Upper lobe of left lung (tissue), 6 donors: ENCODE measurements around the gene PDE4A. TPM values are rescaled to one million over a fixed set of nuclear protein-coding genes. Genes with fewer than 3 reads are reported as not detected.

Experiments
- ATAC-seq, 2 donors: fragments of 200-7000 bp; cut with Tn5 transposase; one replicate each; pipeline ENCODE4 v1.9.1; 2022; ENCODE audit warnings: mild to moderate bottlenecking in 2 of 2, moderate library complexity in 2 of 2; ENCODE audit not compliant: low FRiP score in 2 of 2
- DNase-seq, 2 donors: peaks; one replicate each; pipeline ENCODE4 v3.0.0-alpha.2; 2019 to 2020
- H3K27ac ChIP-seq, 4 donors: fragments of 200-600 bp; sonication (generic); one replicate each; pipeline ENCODE4 v1.5.1; 2016 to 2019
- H3K27me3 ChIP-seq, 4 donors: fragments of 200-600 bp; sonication (generic); one replicate each; pipeline ENCODE4 v1.5.1; 2017 to 2019
- H3K36me3 ChIP-seq, 4 donors: fragments of 200-600 bp; sonication (generic); one replicate each; pipeline ENCODE4 v1.5.1; 2016 to 2019
- H3K4me1 ChIP-seq, 4 donors: fragments of 200-600 bp; sonication (generic); one replicate each; pipeline ENCODE4 v1.5.1; 2018 to 2019
- H3K4me3 ChIP-seq, 4 donors: fragments of 200-600 bp; sonication (generic); one replicate each; pipeline ENCODE4 v1.5.1; 2017 to 2019; ENCODE audit warnings: mild to moderate bottlenecking in 2 of 4, moderate library complexity in 1 of 4
- H3K9me3 ChIP-seq, 4 donors: fragments of 200-600 bp; sonication (generic); one replicate each; pipeline ENCODE4 v1.5.1; 2018 to 2019
- CTCF ChIP-seq, 6 experiments: fragments of 450-650 bp in 4 of 6; fragments of 200-600 bp in 2 of 6; sonication (generic) in 2 of 6; IDR thresholded peaks; one replicate each; pipeline ENCODE4 v1.5.1; 2016 to 2019; ENCODE audit warnings: antibody characterized with exemption in 6 of 6
- EP300 ChIP-seq, 4 donors: sonication (generic); formaldehyde crosslinking; IDR thresholded peaks; one replicate each; pipeline ENCODE4 v1.5.1; 2017; ENCODE audit warnings: antibody characterized with exemption in 4 of 4, control low read depth in 2 of 4
- POLR2A ChIP-seq, 4 donors: fragments of 450-650 bp; IDR thresholded peaks; one replicate each; pipeline ENCODE4 v1.5.1; 2016 to 2017; ENCODE audit warnings: antibody characterized with exemption in 4 of 4, mild to moderate bottlenecking in 2 of 4
- POLR2AphosphoS5 ChIP-seq, 2 donors: sonication (generic); formaldehyde crosslinking; IDR thresholded peaks; one replicate each; pipeline ENCODE4 v1.5.1; 2017; ENCODE audit warnings: antibody characterized with exemption in 2 of 2
- WGBS, 2 donors: methylation state at CpG; one replicate each; pipeline ENCODE4 v1.1.5; 2017 to 2018; 5-methylcytosine and 5-hydroxymethylcytosine counted together
- total RNA-seq, 6 donors: library from RNA; depleted of rRNA in 4 of 6; stranded (reverse); fragments of >200 nt in 4 of 6; gene quantifications; one replicate each; pipeline versions ENCODE4 v1.1.0 to v1.2.1, GENCODE V29; 2016 to 2021
- donor health status: DM: no; HTN: no; CAD: no; lungs with moderate emphysema.
- donor health status: DM: no; HTN: yes; CAD: no; lungs with severe emphysema.

PDE4A gene
- total RNA-seq, 6 donors from 2014 or later = 22.8 to 38.2 (median 31.2) TPM

GRCh38 chr19:10432736-10433130, 12.4 kb downstream of the PDE4A start:
- Histone ChIP-seq H3K4me3 (peak overlapping the region in 3 of 4 donors; percentile 72 to 83 (median 77)), H3K9me3 (no peaks in the 10 kb centered on the region), H3K27ac (peak overlapping the region in 3 of 4 donors; percentile 84 to 85 (median 85)), H3K4me1 (peaks cover 22 to 39% (median 27%) of the 10 kb centered on the region in 4 donors), H3K36me3 (no peaks in the 10 kb centered on the region), H3K27me3 (no peaks in the 10 kb centered on the region)
- WGBS, 2 donors = 64 to 93% methylated on average over 2 of the region's 2 CpGs
- DNase-seq = no peak
- ATAC-seq = no peak
- TF ChIP-seq CTCF (IDR thresholded peaks at IDR 0.05) = no peak
- TF ChIP-seq EP300 (IDR thresholded peaks at IDR 0.05) = no peak
- no peak for TF ChIP-seq POLR2A (IDR thresholded peaks at IDR 0.05)
- TF ChIP-seq POLR2AphosphoS5 (IDR thresholded peaks at IDR 0.05) = no peak

GRCh38 chr19:10433131-10433536, 12.8 kb downstream of the PDE4A start:
- Histone ChIP-seq H3K36me3 (no peaks in the 10 kb centered on the region), H3K27me3 (no peaks in the 10 kb centered on the region), H3K4me3 (no peak overlapping the region), H3K4me1 (peaks cover 21 to 37% (median 27%) of the 10 kb centered on the region in 4 donors), H3K27ac (peak overlapping the region in 3 of 4 donors; percentile 84 to 85 (median 85)), H3K9me3 (no peaks in the 10 kb centered on the region)
- ATAC-seq (no peak), DNase-seq (no peak)
- whole genome bisulfite sequencing, 2 donors = 88 to 92% methylated on average over 10 of the region's 10 CpGs
- TF ChIP-seq POLR2AphosphoS5 (IDR thresholded peaks at IDR 0.05) = no peak
- no peak for TF ChIP-seq POLR2A (IDR thresholded peaks at IDR 0.05)
- no peak for TF ChIP-seq CTCF (IDR thresholded peaks at IDR 0.05)
- TF ChIP-seq EP300 (IDR thresholded peaks at IDR 0.05) = no peak

GRCh38 chr19:10439588-10439987, 19.2 kb downstream of the PDE4A start:
- Histone ChIP-seq H3K4me3 (no peak overlapping the region), H3K9me3 (no peaks in the 10 kb centered on the region), H3K4me1 (no peaks in the 10 kb centered on the region), H3K27me3 (no peaks in the 10 kb centered on the region), H3K27ac (no peak overlapping the region), H3K36me3 (peaks cover 0 to 11% (median 0%) of the 10 kb centered on the region in 4 donors)
- TF ChIP-seq CTCF (IDR thresholded peaks at IDR 0.05) = no peak
- no peak for TF ChIP-seq POLR2A (IDR thresholded peaks at IDR 0.05)
- TF ChIP-seq POLR2AphosphoS5 (IDR thresholded peaks at IDR 0.05) = no peak
- TF ChIP-seq EP300 (IDR thresholded peaks at IDR 0.05) = no peak
- 90 to 95% methylated on average over 5 of the region's 5 CpGs for WGBS, 2 donors
- ATAC-seq = no peak
- no peak for DNase-seq

GRCh38 chr19:10442698-10443097, 22.4 kb downstream of the PDE4A start:
- no peak for TF ChIP-seq EP300 (IDR thresholded peaks at IDR 0.05)
- no peak for TF ChIP-seq POLR2AphosphoS5 (IDR thresholded peaks at IDR 0.05)
- no peak for TF ChIP-seq POLR2A (IDR thresholded peaks at IDR 0.05)
- Histone ChIP-seq H3K36me3 (peaks cover 0 to 22% (median 4%) of the 10 kb centered on the region in 4 donors), H3K27me3 (no peaks in the 10 kb centered on the region), H3K27ac (no peak overlapping the region), H3K9me3 (no peaks in the 10 kb centered on the region), H3K4me3 (no peak overlapping the region), H3K4me1 (no peaks in the 10 kb centered on the region)
- WGBS, 2 donors = 93 to 95% methylated on average over 3 of the region's 3 CpGs
- DNase-seq (no peak), ATAC-seq (no peak)

GRCh38 chr19:10449037-10449436, 28.7 kb downstream of the PDE4A start:
- no peak overlapping the region for H3K4me3 ChIP-seq
- H3K4me1 ChIP-seq = peaks cover 0 to 3% (median 0%) of the 10 kb centered on the region in 4 donors
- H3K27me3 ChIP-seq = no peaks in the 10 kb centered on the region
- ATAC-seq = no peak
- H3K36me3 ChIP-seq = peaks cover 0 to 46% (median 29%) of the 10 kb centered on the region in 4 donors
- no peaks in the 10 kb centered on the region for H3K9me3 ChIP-seq
- H3K27ac ChIP-seq = no peak overlapping the region
- DNase-seq = no peak
- WGBS, 2 donors = 87 to 91% methylated on average over 7 of the region's 7 CpGs
- TF ChIP-seq EP300 (IDR thresholded peaks at IDR 0.05) (no peak), POLR2AphosphoS5 (IDR thresholded peaks at IDR 0.05) (no peak), POLR2A (IDR thresholded peaks at IDR 0.05) (no peak), CTCF (IDR thresholded peaks at IDR 0.05) (no peak)
